HepG2 (cell line): Measurements from ENCODE around the gene RNF11. TPM values are rescaled to one million over a fixed set of nuclear protein-coding genes. Genes with fewer than 3 reads are reported as not detected.

Experiments
- ATAC-seq: fragments of 200-7000 bp; cut with Tn5 transposase; 3 replicates; pipeline ENCODE4 v1.9.1; 2020; ENCODE audit warnings: mild to moderate bottlenecking, moderate library complexity
- BruUV-seq: library from RNA; stranded (reverse); fragments of 400-500 nt; replicated peaks from 2 replicates; lab custom pipeline; 2021; lab: Mats Ljungman, UMichigan
- CTCF ChIA-PET: fragments of 300-600 bp; formaldehyde crosslinking; extraction: SDS; loops from one replicate; lab custom pipeline; 2021; ENCODE audit warnings: low total read pairs, inconsistent platforms, low intra/inter-chr PET ratio; lab: Yijun Ruan, JAX
- POLR2A ChIA-PET: fragments of 350-600 bp; sonication (Branson Sonifier 250); formaldehyde crosslinking; loops from one replicate; lab custom pipeline; 2020; ENCODE audit warnings: antibody characterized with exemption, inconsistent platforms; lab: Yijun Ruan, JAX
- DNase-seq: peaks from one replicate; pipeline ENCODE4 v3.0.0-alpha.2; 2015; ENCODE audit warnings: low spot score
- FAIRE-seq: peaks from 3 replicates; lab custom pipeline; 2011; peaks lifted over from hg19 to GRCh38; lab: Jason Lieb, UNC
- H2AFZ ChIP-seq: one replicate; pipeline ENCODE4 v1.6.1; 2011; ENCODE audit warnings: low read length, inconsistent platforms
- H3K27ac ChIP-seq: fragments of 300-600 bp; 3 replicates; pipeline ENCODE4 v1.8.0; 2011; ENCODE audit warnings: mixed run types, mild to moderate bottlenecking, mixed read lengths, low read length, inconsistent platforms; ENCODE audit not compliant: insufficient read depth; ENCODE audit errors: extremely low read length
- H3K27me3 ChIP-seq, 2 experiments: fragments of 200-600 bp in 1 of 2; 2 replicates in 1 of 2; 3 replicates in 1 of 2; pipeline versions ENCODE4 v1.6.0 to v1.8.0; 2011; ENCODE audit warnings: low read length in 2 of 2, mild to moderate bottlenecking in 2 of 2, moderate library complexity in 2 of 2, inconsistent platforms in 1 of 2; ENCODE audit not compliant: insufficient read depth in 2 of 2, control insufficient read depth in 1 of 2
- H3K36me3 ChIP-seq, 2 experiments: fragments of 200-600 bp in 1 of 2; replicated peaks in 1 of 2; 2 replicates in 1 of 2; 3 replicates in 1 of 2; pipeline versions ENCODE4 v1.5.1 to v1.8.0; 2011; ENCODE audit warnings: low read length in 2 of 2, inconsistent platforms in 1 of 2; ENCODE audit not compliant: insufficient read depth in 2 of 2, control insufficient read depth in 1 of 2
- H3K4me1 ChIP-seq: 2 replicates; pipeline ENCODE4 v1.5.1; 2012; ENCODE audit warnings: low read length, inconsistent platforms; ENCODE audit not compliant: insufficient read depth
- H3K4me2 ChIP-seq: 2 replicates; pipeline ENCODE4 v1.6.0; 2011; ENCODE audit warnings: low read depth, low read length, inconsistent platforms
- H3K4me3 ChIP-seq, 3 experiments: fragments of 200-600 bp in 1 of 3; sonication (generic), shearing (Covaris generic) in 1 of 3; replicated peaks in 1 of 3; 2 replicates each; pipeline ENCODE4 v1.5.1; 2011 to 2016; ENCODE audit warnings: low read length in 3 of 3, inconsistent platforms in 2 of 3, low read depth in 2 of 3, mild to moderate bottlenecking in 2 of 3, control low read depth in 1 of 3, mixed read lengths in 1 of 3; ENCODE audit not compliant: insufficient read depth in 1 of 3
- H3K79me2 ChIP-seq: one replicate; pipeline ENCODE4 v1.6.1; 2011; ENCODE audit warnings: low read length, inconsistent platforms; ENCODE audit not compliant: insufficient read depth
- H3K9ac ChIP-seq: 2 replicates; pipeline ENCODE4 v1.6.0; 2011; ENCODE audit warnings: mild to moderate bottlenecking, low read depth, low read length, inconsistent platforms; ENCODE audit not compliant: insufficient read depth
- H3K9me3 ChIP-seq: 2 replicates; pipeline ENCODE4 v1.5.1; 2012; ENCODE audit warnings: mild to moderate bottlenecking, low read length
- H4K20me1 ChIP-seq: 2 replicates; pipeline ENCODE4 v1.6.0; 2011; ENCODE audit warnings: inconsistent platforms, mild to moderate bottlenecking, low read length, moderate library complexity; ENCODE audit not compliant: insufficient read depth
- ARID2 ChIP-seq: sonication (generic); formaldehyde crosslinking; IDR thresholded peaks from 2 replicates; pipeline ENCODE4 v1.8.1; 2022; ENCODE audit warnings: mild to moderate bottlenecking, missing genetic modification reagents, borderline replicate concordance
- DPF2 ChIP-seq: sonication (generic); formaldehyde crosslinking; IDR thresholded peaks from 2 replicates; pipeline ENCODE4 v1.4.0; 2020; ENCODE audit warnings: mild to moderate bottlenecking, low read depth, missing genetic modification reagents, borderline replicate concordance
- DR1 ChIP-seq: sonication (generic); formaldehyde crosslinking; IDR thresholded peaks from 2 replicates; pipeline ENCODE4 v1.8.0; 2021; ENCODE audit warnings: mild to moderate bottlenecking, missing genetic modification reagents, inconsistent platforms
- GLI4 ChIP-seq: sonication (generic); formaldehyde crosslinking; IDR thresholded peaks from 2 replicates; pipeline ENCODE4 v1.5.1; 2020; ENCODE audit warnings: missing genetic modification reagents, mild to moderate bottlenecking, moderate library complexity, borderline replicate concordance
- HHEX ChIP-seq: IDR thresholded peaks from 2 replicates; pipeline ENCODE4 v1.6.1; 2016; ENCODE audit warnings: control low read depth
- HNRNPL ChIP-seq: fragments of 200-400 bp; formaldehyde crosslinking; IDR thresholded peaks from 2 replicates; pipeline ENCODE4 v1.6.1; 2017; ENCODE audit warnings: mild to moderate bottlenecking, low read depth, low read length
- MED1 ChIP-seq: sonication (generic); formaldehyde crosslinking; IDR thresholded peaks from 2 replicates; pipeline ENCODE4 v1.4.0; 2020; ENCODE audit warnings: missing genetic modification reagents
- NR3C1 ChIP-seq: sonication (generic); formaldehyde crosslinking; IDR thresholded peaks from 2 replicates; pipeline ENCODE4 v1.4.0; 2020; ENCODE audit warnings: missing genetic modification reagents
- POLR2AphosphoS2 ChIP-seq: IDR thresholded peaks from 2 replicates; pipeline ENCODE4 v1.6.1; 2011; ENCODE audit warnings: low read depth, low read length, improper control_type of control experiment
- RCOR2 ChIP-seq: IDR thresholded peaks from 2 replicates; pipeline ENCODE4 v1.6.1; 2016; ENCODE audit warnings: missing biosample characterization, missing genetic modification reagents
- SALL1 ChIP-seq: sonication (generic); formaldehyde crosslinking; IDR thresholded peaks from 2 replicates; pipeline ENCODE4 v1.8.0; 2022; ENCODE audit warnings: mild to moderate bottlenecking, missing genetic modification reagents
- SIN3B ChIP-seq: fragments of 150-350 bp; IDR thresholded peaks from 2 replicates; pipeline ENCODE4 v1.6.1; 2014; ENCODE audit warnings: low read length
- SIX1 ChIP-seq: sonication (generic); formaldehyde crosslinking; IDR thresholded peaks from 2 replicates; pipeline ENCODE4 v1.4.0; 2020; ENCODE audit warnings: missing genetic modification reagents, borderline replicate concordance
- SMAD1 ChIP-seq: sonication (generic); formaldehyde crosslinking; IDR thresholded peaks from 2 replicates; pipeline ENCODE4 v1.4.0; 2020; ENCODE audit warnings: missing genetic modification reagents, low read depth, mild to moderate bottlenecking, borderline replicate concordance
- TEAD3 ChIP-seq: optimal IDR thresholded peaks from 2 replicates; pipeline ENCODE3; 2016; ENCODE audit warnings: borderline replicate concordance
- ZFP90 ChIP-seq: sonication (generic); formaldehyde crosslinking; IDR thresholded peaks from 2 replicates; pipeline ENCODE4 v1.8.0; 2022; ENCODE audit warnings: missing genetic modification reagents, mild to moderate bottlenecking, inconsistent platforms, borderline replicate concordance
- ZNF274 ChIP-seq: sonication (generic); formaldehyde crosslinking; IDR thresholded peaks from 2 replicates; pipeline ENCODE4 v1.5.1; 2020; ENCODE audit warnings: mild to moderate bottlenecking, missing genetic modification reagents
- ZNF292 ChIP-seq: sonication (generic); formaldehyde crosslinking; IDR thresholded peaks from 2 replicates; pipeline ENCODE4 v1.8.1; 2022; ENCODE audit warnings: mild to moderate bottlenecking, low read depth, missing genetic modification reagents, borderline replicate concordance
- ZNF550 ChIP-seq: sonication (generic); formaldehyde crosslinking; IDR thresholded peaks from 2 replicates; pipeline ENCODE4 v1.4.0; 2020; ENCODE audit warnings: mild to moderate bottlenecking, missing genetic modification reagents, borderline replicate concordance
- ZNF605 ChIP-seq: sonication (generic); formaldehyde crosslinking; IDR thresholded peaks from 2 replicates; pipeline ENCODE4 v1.8.0; 2022; ENCODE audit warnings: mild to moderate bottlenecking, missing genetic modification reagents
- whole genome bisulfite sequencing: methylation state at CpG from one replicate; pipeline ENCODE4 v1.1.6; 2017; ENCODE audit warnings: low lambda C conversion rate; 5-methylcytosine and 5-hydroxymethylcytosine counted together
- in situ Hi-C: cut with HindIII; loops from 2 replicates; pipeline ENCODE4 v1.10.0; 2017; ENCODE audit warnings: low pct_unique_long_range_greater_than_20kb; ENCODE audit not compliant: extremely low pct_ligation_motif_present
- intact Hi-C: fragments of 100-400 bp; cut with micrococcal nuclease; formaldehyde crosslinking; loops from one replicate; pipeline ENCODE4 v1.10.0; 2022; ENCODE audit not compliant: unreplicated experiment
- polyA plus RNA-seq, 8 experiments: library from polyadenylated mRNA; depleted of rRNA in 3 of 8; stranded (reverse) in 7 of 8; unstranded in 1 of 8; fragments of >200 nt; fragmentation: Illumina TruSeq in 4 of 8; extraction: Trizol in 4 of 8; gene quantifications; 2 replicates each; pipeline versions ENCODE4 v1.2.1 to v1.2.3, GENCODE V29; 2011 to 2016; ENCODE audit warnings: low read depth in 4 of 8, missing spikeins in 1 of 8, mixed read lengths in 1 of 8; ENCODE audit not compliant: insufficient read depth in 1 of 8
- total RNA-seq, 5 experiments: library from RNA; depleted of rRNA; stranded (reverse); fragments of >200 nt; fragmentation: Illumina TruSeq; extraction: Trizol; gene quantifications; 2 replicates each; pipeline ENCODE4 v1.2.3, GENCODE V29; 2016; ENCODE audit warnings: low read depth in 1 of 5
- TF ChIP-seq, protein P1 (sequence below): sonication (generic); formaldehyde crosslinking; IDR thresholded peaks from 2 replicates; pipeline ENCODE4 v1.4.0; 2020; ENCODE audit warnings: mild to moderate bottlenecking, missing genetic modification reagents
- TF ChIP-seq, protein P2 (sequence below): sonication (generic); formaldehyde crosslinking; IDR thresholded peaks from 2 replicates; pipeline ENCODE4 v1.5.0; 2020; ENCODE audit warnings: missing genetic modification reagents

RNF11 gene
- total and polyA plus RNA-seq, 2 of the 13 experiments (the other 11 are each of a cell fraction or from before 2014, with no cell fraction given), result 41.2 to 48.8 TPM

DNA sequence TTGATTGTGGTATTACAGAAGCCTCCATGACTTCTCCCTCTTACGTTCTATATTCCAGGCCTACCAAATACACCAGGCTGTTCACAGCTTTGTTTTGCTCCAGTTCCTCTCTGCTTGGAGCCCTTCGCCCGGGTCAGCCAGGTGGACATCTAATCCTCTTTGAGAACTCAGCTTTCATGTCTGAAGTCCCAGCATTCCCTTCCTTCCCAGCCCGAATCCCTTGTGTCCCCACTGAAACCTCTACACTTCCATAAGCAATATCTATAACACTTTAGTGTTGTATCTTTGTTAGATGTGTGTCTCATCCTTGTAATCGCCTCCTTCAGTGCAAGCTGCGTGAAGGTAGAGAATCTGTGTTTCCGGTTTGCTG lies 1.9 kb downstream of the RNF11 start (continued):
- TF ChIP-seq GLI4 (CRISPR knock-in tag) (no peak), SALL1 (CRISPR knock-in tag) (0 out of 2 replicates have a peak, but pooled peaks have one; percentile 11), DR1 (CRISPR knock-in tag) (no peak), ZNF274 (CRISPR knock-in tag) (no peak), ZFP90 (CRISPR knock-in tag) (no peak)

GRCh38 chr1:51240084-51240483 lies 4.0 kb downstream of the RNF11 start:
- no peak for FAIRE-seq
- BruUV-seq, result no TSS peak
- peaks cover 82% of the 10 kb centered on the region for H3K79me2 ChIP-seq
- in situ Hi-C loops (no loop called here), intact Hi-C loops (no loop called here)
- TF ChIP-seq ZNF550 (CRISPR knock-in tag) (no peak), DPF2 (no peak), HNRNPL (no peak), SIX1 (no peak), ZNF605 (CRISPR knock-in tag) (no peak), RCOR2 (CRISPR knock-in tag) (no peak), NR3C1 (CRISPR knock-in tag) (no peak), ZNF292 (CRISPR knock-in tag) (no peak), HHEX (CRISPR knock-in tag) (no peak), TEAD3 (CRISPR knock-in tag) (no peak), MED1 (CRISPR knock-in tag) (no peak), SIN3B (no peak), POLR2AphosphoS2 (no peak), SMAD1 (CRISPR knock-in tag) (no peak), ARID2 (CRISPR knock-in tag) (no peak)
- TF ChIP-seq, protein P1, sequence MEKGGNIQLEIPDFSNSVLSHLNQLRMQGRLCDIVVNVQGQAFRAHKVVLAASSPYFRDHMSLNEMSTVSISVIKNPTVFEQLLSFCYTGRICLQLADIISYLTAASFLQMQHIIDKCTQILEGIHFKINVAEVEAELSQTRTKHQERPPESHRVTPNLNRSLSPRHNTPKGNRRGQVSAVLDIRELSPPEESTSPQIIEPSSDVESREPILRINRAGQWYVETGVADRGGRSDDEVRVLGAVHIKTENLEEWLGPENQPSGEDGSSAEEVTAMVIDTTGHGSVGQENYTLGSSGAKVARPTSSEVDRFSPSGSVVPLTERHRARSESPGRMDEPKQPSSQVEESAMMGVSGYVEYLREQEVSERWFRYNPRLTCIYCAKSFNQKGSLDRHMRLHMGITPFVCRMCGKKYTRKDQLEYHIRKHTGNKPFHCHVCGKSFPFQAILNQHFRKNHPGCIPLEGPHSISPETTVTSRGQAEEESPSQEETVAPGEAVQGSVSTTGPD, result no peak
- TF ChIP-seq, protein P2, sequence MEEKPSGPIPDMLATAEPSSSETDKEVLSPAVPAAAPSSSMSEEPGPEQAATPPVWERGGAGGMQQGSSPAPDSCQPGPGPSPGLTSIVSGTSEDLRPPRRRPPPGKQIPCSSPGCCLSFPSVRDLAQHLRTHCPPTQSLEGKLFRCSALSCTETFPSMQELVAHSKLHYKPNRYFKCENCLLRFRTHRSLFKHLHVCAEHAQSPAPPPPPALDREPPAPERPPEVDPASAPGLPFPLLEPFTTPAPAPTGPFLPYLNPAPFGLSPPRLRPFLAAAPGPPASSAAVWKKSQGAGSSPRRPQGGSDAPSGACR (CRISPR knock-in tag), result no peak
- no peak overlapping the region for H3K9ac ChIP-seq
- WGBS, result 94% methylated on average over 2 of the region's 2 CpGs
- H2AFZ ChIP-seq, result no peak overlapping the region
- peak overlapping the region; percentile 25 for H3K4me2 ChIP-seq
- CTCF ChIA-PET, result no interaction called here
- no peak overlapping the region for H3K27ac ChIP-seq
- H3K4me3 ChIP-seq, result no peak overlapping the region
- ATAC-seq, result no peak
- H3K4me1 ChIP-seq, result peaks cover 48% of the 10 kb centered on the region
- peaks cover 0 to 3% of the 10 kb centered on the region in 2 experiments; a peak in 1 of 5 replicates for H3K27me3 ChIP-seq
- POLR2A ChIA-PET, result no interaction called here
- peaks cover 36% of the 10 kb centered on the region for H4K20me1 ChIP-seq
- no peaks in the 10 kb centered on the region for H3K9me3 ChIP-seq
- H3K36me3 ChIP-seq, result peaks cover 0 to 3% of the 10 kb centered on the region in 2 experiments; a peak in 1 of 5 replicates
- DNase-seq, result no peak
